HL-60 (cell line): Measurements from ENCODE around the gene SWI5.

ENCODE experiments used
- POLR2AphosphoS5 ChIP-seq: IDR thresholded peaks from 2 replicates; pipeline ENCODE4 v1.6.1; 2012; ENCODE audit warnings: low read depth
- TF ChIP-seq, protein P1 (sequence below): IDR thresholded peaks from 2 replicates; pipeline ENCODE4 v1.6.1; 2012; ENCODE audit warnings: low read depth; ENCODE audit not compliant: insufficient replicate concordance
- TF ChIP-seq, protein P2 (sequence below): IDR thresholded peaks from one replicate; pipeline ENCODE4 v1.5.1; 2011; ENCODE audit warnings: low read length, control low read depth, inconsistent platforms; ENCODE audit not compliant: insufficient read depth

DNA sequence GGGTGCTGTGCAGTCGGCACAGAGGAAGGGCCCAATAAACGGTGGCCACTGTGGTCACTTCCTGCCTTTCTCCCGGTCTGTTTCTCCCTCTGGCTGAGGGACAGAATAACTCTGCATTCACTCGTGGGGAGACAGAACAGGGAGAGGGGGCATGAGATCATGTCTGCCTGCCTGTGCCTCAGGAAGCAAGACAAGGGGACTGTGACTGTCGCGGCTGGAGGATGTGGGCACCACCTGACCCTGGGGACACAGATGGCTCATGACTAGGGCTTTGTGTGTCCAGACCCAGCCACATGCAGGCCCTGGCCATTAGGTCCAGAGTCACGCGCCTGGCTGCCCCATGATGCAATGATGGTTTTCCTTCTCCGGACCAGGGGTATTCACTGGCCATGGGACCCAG is 40.3 kb downstream of the SWI5 start:
- TF ChIP-seq, protein P1, sequence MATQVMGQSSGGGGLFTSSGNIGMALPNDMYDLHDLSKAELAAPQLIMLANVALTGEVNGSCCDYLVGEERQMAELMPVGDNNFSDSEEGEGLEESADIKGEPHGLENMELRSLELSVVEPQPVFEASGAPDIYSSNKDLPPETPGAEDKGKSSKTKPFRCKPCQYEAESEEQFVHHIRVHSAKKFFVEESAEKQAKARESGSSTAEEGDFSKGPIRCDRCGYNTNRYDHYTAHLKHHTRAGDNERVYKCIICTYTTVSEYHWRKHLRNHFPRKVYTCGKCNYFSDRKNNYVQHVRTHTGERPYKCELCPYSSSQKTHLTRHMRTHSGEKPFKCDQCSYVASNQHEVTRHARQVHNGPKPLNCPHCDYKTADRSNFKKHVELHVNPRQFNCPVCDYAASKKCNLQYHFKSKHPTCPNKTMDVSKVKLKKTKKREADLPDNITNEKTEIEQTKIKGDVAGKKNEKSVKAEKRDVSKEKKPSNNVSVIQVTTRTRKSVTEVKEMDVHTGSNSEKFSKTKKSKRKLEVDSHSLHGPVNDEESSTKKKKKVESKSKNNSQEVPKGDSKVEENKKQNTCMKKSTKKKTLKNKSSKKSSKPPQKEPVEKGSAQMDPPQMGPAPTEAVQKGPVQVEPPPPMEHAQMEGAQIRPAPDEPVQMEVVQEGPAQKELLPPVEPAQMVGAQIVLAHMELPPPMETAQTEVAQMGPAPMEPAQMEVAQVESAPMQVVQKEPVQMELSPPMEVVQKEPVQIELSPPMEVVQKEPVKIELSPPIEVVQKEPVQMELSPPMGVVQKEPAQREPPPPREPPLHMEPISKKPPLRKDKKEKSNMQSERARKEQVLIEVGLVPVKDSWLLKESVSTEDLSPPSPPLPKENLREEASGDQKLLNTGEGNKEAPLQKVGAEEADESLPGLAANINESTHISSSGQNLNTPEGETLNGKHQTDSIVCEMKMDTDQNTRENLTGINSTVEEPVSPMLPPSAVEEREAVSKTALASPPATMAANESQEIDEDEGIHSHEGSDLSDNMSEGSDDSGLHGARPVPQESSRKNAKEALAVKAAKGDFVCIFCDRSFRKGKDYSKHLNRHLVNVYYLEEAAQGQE: no peak
- TF ChIP-seq, protein P2, sequence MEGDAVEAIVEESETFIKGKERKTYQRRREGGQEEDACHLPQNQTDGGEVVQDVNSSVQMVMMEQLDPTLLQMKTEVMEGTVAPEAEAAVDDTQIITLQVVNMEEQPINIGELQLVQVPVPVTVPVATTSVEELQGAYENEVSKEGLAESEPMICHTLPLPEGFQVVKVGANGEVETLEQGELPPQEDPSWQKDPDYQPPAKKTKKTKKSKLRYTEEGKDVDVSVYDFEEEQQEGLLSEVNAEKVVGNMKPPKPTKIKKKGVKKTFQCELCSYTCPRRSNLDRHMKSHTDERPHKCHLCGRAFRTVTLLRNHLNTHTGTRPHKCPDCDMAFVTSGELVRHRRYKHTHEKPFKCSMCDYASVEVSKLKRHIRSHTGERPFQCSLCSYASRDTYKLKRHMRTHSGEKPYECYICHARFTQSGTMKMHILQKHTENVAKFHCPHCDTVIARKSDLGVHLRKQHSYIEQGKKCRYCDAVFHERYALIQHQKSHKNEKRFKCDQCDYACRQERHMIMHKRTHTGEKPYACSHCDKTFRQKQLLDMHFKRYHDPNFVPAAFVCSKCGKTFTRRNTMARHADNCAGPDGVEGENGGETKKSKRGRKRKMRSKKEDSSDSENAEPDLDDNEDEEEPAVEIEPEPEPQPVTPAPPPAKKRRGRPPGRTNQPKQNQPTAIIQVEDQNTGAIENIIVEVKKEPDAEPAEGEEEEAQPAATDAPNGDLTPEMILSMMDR: no peak
- no peak for TF ChIP-seq POLR2AphosphoS5
